ENCODE results near the gene FGF14. TPM values are rescaled to one million over a fixed set of nuclear protein-coding genes. Genes with fewer than 3 reads are reported as not detected.

The FGF14 gene
- total and polyA plus RNA-seq, 2 donors (not counting 3 experiments of a cell fraction or from before 2014, with no cell fraction given), result not detected

DNA sequence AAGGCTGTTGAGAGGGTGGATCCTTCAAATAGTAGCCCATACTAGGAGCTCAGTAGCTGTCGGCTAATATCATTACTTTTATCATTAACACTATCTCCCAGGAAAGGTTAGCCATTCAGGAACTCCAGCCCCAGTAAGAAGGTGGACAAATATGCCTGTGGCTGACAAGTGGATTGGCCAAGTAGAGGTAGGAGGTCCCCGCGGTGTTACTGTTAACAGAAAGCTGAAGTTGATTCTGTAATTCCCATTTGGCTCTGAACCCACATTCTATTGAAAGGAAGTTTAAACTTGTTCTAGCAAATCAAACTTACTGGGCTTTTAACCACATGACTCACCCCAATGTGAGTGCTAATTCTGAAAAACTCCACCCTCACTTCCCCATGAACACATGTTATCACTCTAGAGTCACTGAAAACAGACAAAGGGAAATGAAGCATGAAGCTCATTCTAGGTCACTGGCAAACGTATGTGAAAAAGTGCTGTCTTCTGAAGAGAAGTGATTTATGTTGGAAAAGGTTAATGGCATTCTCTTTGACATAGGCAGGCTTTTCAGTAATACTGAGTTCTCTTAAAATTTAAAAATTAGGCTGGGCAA is 273.5 kb downstream of the FGF14 start:
- no peaks in the 10 kb centered on the region for H3K36me3 ChIP-seq (ENCODE audit: control insufficient read depth in 2 of 2, extremely low read depth in 1 of 2, insufficient read depth in 2 of 2, low read length in 2 of 2)
- H2AFZ ChIP-seq (ENCODE audit: low read depth, low read length), result no peak overlapping the region
- H3K9me1 ChIP-seq (replicated peaks; ENCODE audit: control insufficient read depth, extremely low read depth, insufficient read depth, low read length), result no peaks in the 10 kb centered on the region
- H3K4me3 ChIP-seq (replicated peaks in 1 of 3; ENCODE audit: insufficient read depth in 1 of 3, low read depth in 1 of 3, low read length in 3 of 3), result no peak overlapping the region
- POLR2A ChIA-PET, result no interaction called here
- BruUV-seq (replicated peaks), result no TSS peak
- dilution Hi-C loops (cut with MboI; ENCODE audit: extremely low pct_ligation_motif_present, low sequenced_read_pairs) (no loop called here), intact Hi-C loops (cut with micrococcal nuclease) (no loop called here)
- CTCF ChIA-PET, result interaction anchor here (1.2 to 2.2 kb wide), 2 partner anchors 13 to 428 kb away, joined by 3 to 10 read pairs; no protein-coding TSS in a partner anchor
- DNase-seq (ENCODE audit: low read depth, low spot score), result no peak
- H3K4me1 ChIP-seq (ENCODE audit: control insufficient read depth, extremely low read depth, insufficient read depth, low read length), result no peaks in the 10 kb centered on the region
- no peak for FAIRE-seq
- H3K4me2 ChIP-seq (ENCODE audit: insufficient read depth, low read length), result no peak overlapping the region
- H3K79me2 ChIP-seq (ENCODE audit: control insufficient read depth, insufficient read depth, low read length), result no peaks in the 10 kb centered on the region
- TF ChIP-seq, protein P1, sequence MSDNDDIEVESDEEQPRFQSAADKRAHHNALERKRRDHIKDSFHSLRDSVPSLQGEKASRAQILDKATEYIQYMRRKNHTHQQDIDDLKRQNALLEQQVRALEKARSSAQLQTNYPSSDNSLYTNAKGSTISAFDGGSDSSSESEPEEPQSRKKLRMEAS (IDR thresholded peaks at IDR 0.05; ENCODE audit: insufficient read depth, insufficient read length), result no peak
- TF ChIP-seq POLR2A (IDR thresholded peaks at IDR 0.05; ENCODE audit: low read depth, low read length) (no peak), JUN (IDR thresholded peaks at IDR 0.05; ENCODE audit: borderline replicate concordance, insufficient read depth, insufficient read length, low read depth) (no peak), GATA2 (IDR thresholded peaks at IDR 0.05; ENCODE audit: insufficient read depth, insufficient read length, low read depth, low read length) (no peak), POLR2AphosphoS5 (IDR thresholded peaks at IDR 0.05; ENCODE audit: insufficient read depth, low read depth, low read length) (no peak)
- no peak overlapping the region for H3K9ac ChIP-seq (replicated peaks; ENCODE audit: extremely low read depth, insufficient read depth, low read length)
- no peaks in the 10 kb centered on the region for H4K20me1 ChIP-seq (replicated peaks; ENCODE audit: control insufficient read depth, extremely low read depth, insufficient read depth, low read length)
- peaks cover 0 to 3% of the 10 kb centered on the region in 2 experiments for H3K27me3 ChIP-seq (ENCODE audit: control insufficient read depth in 2 of 2, insufficient read depth in 2 of 2, low read length in 2 of 2)
- H3K9me3 ChIP-seq (replicated peaks; ENCODE audit: control insufficient read depth, insufficient read depth, low read length), result no peaks in the 10 kb centered on the region
- H3K27ac ChIP-seq (ENCODE audit: insufficient read depth, low read depth, low read length), result no peak overlapping the region

DNA sequence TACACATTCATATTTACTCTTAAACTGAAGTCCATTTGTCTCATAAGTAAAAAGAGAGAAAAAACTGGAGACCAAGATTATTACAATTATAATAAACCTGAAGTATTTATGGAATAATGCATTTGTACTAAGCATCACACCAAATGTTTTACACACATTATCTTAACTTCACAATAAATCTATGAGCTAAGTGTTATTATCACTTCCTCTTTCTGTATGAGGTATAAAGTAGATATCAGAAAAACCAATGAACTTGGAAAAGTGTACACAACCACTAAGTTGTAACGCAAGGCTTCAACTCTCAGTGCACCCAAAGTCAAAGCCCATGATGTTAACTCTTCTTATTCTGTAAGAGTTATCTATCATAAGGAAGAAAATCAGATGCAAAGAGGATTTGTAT is 274.7 kb downstream of the FGF14 start:
- DNase-seq (ENCODE audit: low read depth, low spot score), result no peak
- H3K36me3 ChIP-seq (ENCODE audit: control insufficient read depth in 2 of 2, extremely low read depth in 1 of 2, insufficient read depth in 2 of 2, low read length in 2 of 2), result no peaks in the 10 kb centered on the region
- no peaks in the 10 kb centered on the region for H4K20me1 ChIP-seq (replicated peaks; ENCODE audit: control insufficient read depth, extremely low read depth, insufficient read depth, low read length)
- ChIA-PET CTCF (interaction anchor here (0.9 to 2.2 kb wide), 3 partner anchors 14 to 429 kb away, joined by 3 to 10 read pairs (median 3); no protein-coding TSS in a partner anchor), POLR2A (no interaction called here)
- no peaks in the 10 kb centered on the region for H3K4me1 ChIP-seq (ENCODE audit: control insufficient read depth, extremely low read depth, insufficient read depth, low read length)
- no TSS peak for BruUV-seq (replicated peaks)
- H3K27me3 ChIP-seq (ENCODE audit: control insufficient read depth in 2 of 2, insufficient read depth in 2 of 2, low read length in 2 of 2), result peaks cover 0 to 3% of the 10 kb centered on the region in 2 experiments
- dilution Hi-C loops (cut with MboI; ENCODE audit: extremely low pct_ligation_motif_present, low sequenced_read_pairs), result no loop called here
- H3K9me1 ChIP-seq (replicated peaks; ENCODE audit: control insufficient read depth, extremely low read depth, insufficient read depth, low read length), result no peaks in the 10 kb centered on the region
- H3K79me2 ChIP-seq (ENCODE audit: control insufficient read depth, insufficient read depth, low read length), result no peaks in the 10 kb centered on the region
- no peak overlapping the region for H3K4me2 ChIP-seq (ENCODE audit: insufficient read depth, low read length)
- no peak overlapping the region for H3K27ac ChIP-seq (ENCODE audit: insufficient read depth, low read depth, low read length)
- no peak for FAIRE-seq
- H3K4me3 ChIP-seq (replicated peaks in 1 of 3; ENCODE audit: insufficient read depth in 1 of 3, low read depth in 1 of 3, low read length in 3 of 3), result no peak overlapping the region
- intact Hi-C loops (cut with micrococcal nuclease), result no loop called here
- no peaks in the 10 kb centered on the region for H3K9me3 ChIP-seq (replicated peaks; ENCODE audit: control insufficient read depth, insufficient read depth, low read length)
- H2AFZ ChIP-seq (ENCODE audit: low read depth, low read length), result no peak overlapping the region
- no peak overlapping the region for H3K9ac ChIP-seq (replicated peaks; ENCODE audit: extremely low read depth, insufficient read depth, low read length)
- no peak for TF ChIP-seq POLR2A (IDR thresholded peaks at IDR 0.05; ENCODE audit: low read depth, low read length)
- TF ChIP-seq EZH2 (IDR thresholded peaks at IDR 0.05; ENCODE audit: borderline replicate concordance, low read depth, low read length, severe bottlenecking), result no peak
- TF ChIP-seq MYC (IDR thresholded peaks at IDR 0.05; ENCODE audit: low read depth, low read length), result no peak
- TF ChIP-seq, protein P2, sequence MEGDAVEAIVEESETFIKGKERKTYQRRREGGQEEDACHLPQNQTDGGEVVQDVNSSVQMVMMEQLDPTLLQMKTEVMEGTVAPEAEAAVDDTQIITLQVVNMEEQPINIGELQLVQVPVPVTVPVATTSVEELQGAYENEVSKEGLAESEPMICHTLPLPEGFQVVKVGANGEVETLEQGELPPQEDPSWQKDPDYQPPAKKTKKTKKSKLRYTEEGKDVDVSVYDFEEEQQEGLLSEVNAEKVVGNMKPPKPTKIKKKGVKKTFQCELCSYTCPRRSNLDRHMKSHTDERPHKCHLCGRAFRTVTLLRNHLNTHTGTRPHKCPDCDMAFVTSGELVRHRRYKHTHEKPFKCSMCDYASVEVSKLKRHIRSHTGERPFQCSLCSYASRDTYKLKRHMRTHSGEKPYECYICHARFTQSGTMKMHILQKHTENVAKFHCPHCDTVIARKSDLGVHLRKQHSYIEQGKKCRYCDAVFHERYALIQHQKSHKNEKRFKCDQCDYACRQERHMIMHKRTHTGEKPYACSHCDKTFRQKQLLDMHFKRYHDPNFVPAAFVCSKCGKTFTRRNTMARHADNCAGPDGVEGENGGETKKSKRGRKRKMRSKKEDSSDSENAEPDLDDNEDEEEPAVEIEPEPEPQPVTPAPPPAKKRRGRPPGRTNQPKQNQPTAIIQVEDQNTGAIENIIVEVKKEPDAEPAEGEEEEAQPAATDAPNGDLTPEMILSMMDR (IDR thresholded peaks at IDR 0.05; ENCODE audit: extremely low read depth in 1 of 2, insufficient read depth in 1 of 2, low read depth in 1 of 2, low read length in 2 of 2), result no peak
